WTC11 (cell line): ENCODE measurements around the gene LGALS7. TPM values are rescaled to one million over a fixed set of nuclear protein-coding genes. Genes with fewer than 3 reads are reported as not detected.

ENCODE experiments used
- ATAC-seq: fragments of 200-7000 bp; cut with Tn5 transposase; 2 replicates; pipeline ENCODE4 v1.10.0; 2021; ENCODE audit warnings: mild to moderate bottlenecking, moderate library complexity
- CTCF ChIA-PET: fragments of 300-600 bp; sonication (Branson Sonifier 250); formaldehyde crosslinking; loops from one replicate; lab custom pipeline; 2021; ENCODE audit warnings: antibody characterized with exemption; lab: Charles Lee
- POLR2A ChIA-PET: fragments of 350-600 bp; sonication (Branson Sonifier 250); formaldehyde crosslinking; loops from one replicate; lab custom pipeline; 2021; ENCODE audit warnings: antibody characterized with exemption; lab: Charles Lee
- DNase-seq: peaks from one replicate; pipeline ENCODE4 v3.0.0; 2021; ENCODE audit warnings: low spot score
- H3K27ac Mint-ChIP-seq: 2 replicates; pipeline ENCODE4 v1.8.0; 2021; ENCODE audit warnings: mixed read lengths
- H3K27me3 Mint-ChIP-seq: 2 replicates; pipeline ENCODE4 v1.8.0; 2021; ENCODE audit warnings: low read depth, mild to moderate bottlenecking, moderate library complexity, mixed read lengths
- H3K36me3 Mint-ChIP-seq: 2 replicates; pipeline ENCODE4 v1.8.0; 2021; ENCODE audit warnings: mixed read lengths
- H3K4me1 Mint-ChIP-seq: 2 replicates; pipeline ENCODE4 v1.8.0; 2022; ENCODE audit warnings: mixed read lengths
- H3K4me3 Mint-ChIP-seq: 2 replicates; pipeline ENCODE4 v1.8.0; 2021; ENCODE audit warnings: mild to moderate bottlenecking, moderate library complexity, mixed read lengths
- H3K9me3 Mint-ChIP-seq: 2 replicates; pipeline ENCODE4 v1.8.0; 2021; ENCODE audit warnings: mixed read lengths
- ATF1 ChIP-seq: sonication (generic); formaldehyde crosslinking; IDR thresholded peaks from 2 replicates; pipeline ENCODE4 v1.8.1; 2023; ENCODE audit warnings: mild to moderate bottlenecking, moderate library complexity, missing genetic modification reagents
- CREB1 ChIP-seq: sonication (generic); formaldehyde crosslinking; IDR thresholded peaks from 2 replicates; pipeline ENCODE4 v1.8.0; 2023; ENCODE audit warnings: mild to moderate bottlenecking, missing genetic modification reagents
- ELF4 ChIP-seq: sonication (generic); formaldehyde crosslinking; IDR thresholded peaks from 2 replicates; pipeline ENCODE4 v1.8.1; 2022; ENCODE audit warnings: low read depth, mild to moderate bottlenecking, moderate library complexity, missing genetic modification reagents
- HMGA2 ChIP-seq: fragments of 250-450 bp; sonication (Bioruptor Pico); IDR thresholded peaks from 2 replicates; pipeline ENCODE4 v1.4.0; 2021; ENCODE audit warnings: mild to moderate bottlenecking, moderate library complexity
- IRF2 ChIP-seq: sonication (generic); formaldehyde crosslinking; IDR thresholded peaks from 2 replicates; pipeline ENCODE4 v1.8.0; 2022; ENCODE audit warnings: low read depth, missing genetic modification reagents, borderline replicate concordance
- KAT7 ChIP-seq: sonication (generic); formaldehyde crosslinking; IDR thresholded peaks from 2 replicates; pipeline ENCODE4 v1.8.1; 2023; ENCODE audit warnings: missing genetic modification reagents, mild to moderate bottlenecking, borderline replicate concordance
- NFYB ChIP-seq: sonication (generic); formaldehyde crosslinking; conservative IDR thresholded peaks from 2 replicates; pipeline ENCODE4 v1.8.0; 2022; ENCODE audit warnings: low read depth, missing genetic modification reagents
- ZNF138 ChIP-seq: sonication (generic); formaldehyde crosslinking; conservative IDR thresholded peaks from 2 replicates; pipeline ENCODE4 v1.8.1; 2022; ENCODE audit warnings: mild to moderate bottlenecking, moderate library complexity, missing genetic modification reagents
- ZNF219 ChIP-seq: sonication (generic); formaldehyde crosslinking; IDR thresholded peaks from 2 replicates; pipeline ENCODE4 v1.8.0; 2023; ENCODE audit warnings: missing genetic modification reagents, mild to moderate bottlenecking, borderline replicate concordance
- total RNA-seq: library from RNA; stranded (reverse); gene quantifications from 3 replicates; pipeline ENCODE4 v1.2.3, GENCODE V29; 2021
- TF ChIP-seq, protein P1 (sequence below): fragments of 250-450 bp; sonication (Bioruptor Pico); conservative IDR thresholded peaks from 2 replicates; pipeline ENCODE4 v1.9.0; 2021; ENCODE audit warnings: mild to moderate bottlenecking
- TF ChIP-seq, protein P2 (sequence below): sonication (generic); formaldehyde crosslinking; IDR thresholded peaks from 2 replicates; pipeline ENCODE4 v1.8.0; 2022; ENCODE audit warnings: mild to moderate bottlenecking, missing genetic modification reagents
- TF ChIP-seq, protein P3 (sequence below): sonication (generic); formaldehyde crosslinking; IDR thresholded peaks from 2 replicates; pipeline ENCODE4 v1.8.0; 2022; ENCODE audit warnings: mild to moderate bottlenecking, missing genetic modification reagents
- TF ChIP-seq, protein P4 (sequence below): sonication (generic); formaldehyde crosslinking; IDR thresholded peaks from 2 replicates; pipeline ENCODE4 v1.8.0; 2023; ENCODE audit warnings: mild to moderate bottlenecking, missing genetic modification reagents
- TF ChIP-seq, protein P5 (sequence below): fragments of 250-450 bp; sonication (Bioruptor Pico); IDR thresholded peaks from 2 replicates; pipeline ENCODE4 v1.9.0; 2021; ENCODE audit warnings: mild to moderate bottlenecking
- TF ChIP-seq, protein P6 (sequence below): sonication (generic); formaldehyde crosslinking; conservative IDR thresholded peaks from 2 replicates; pipeline ENCODE4 v1.8.1; 2023; ENCODE audit warnings: mild to moderate bottlenecking, low read depth, missing genetic modification reagents, moderate library complexity

The LGALS7 gene
- total RNA-seq, 1 experiment from 2014 or later, result 2.3 TPM

DNA sequence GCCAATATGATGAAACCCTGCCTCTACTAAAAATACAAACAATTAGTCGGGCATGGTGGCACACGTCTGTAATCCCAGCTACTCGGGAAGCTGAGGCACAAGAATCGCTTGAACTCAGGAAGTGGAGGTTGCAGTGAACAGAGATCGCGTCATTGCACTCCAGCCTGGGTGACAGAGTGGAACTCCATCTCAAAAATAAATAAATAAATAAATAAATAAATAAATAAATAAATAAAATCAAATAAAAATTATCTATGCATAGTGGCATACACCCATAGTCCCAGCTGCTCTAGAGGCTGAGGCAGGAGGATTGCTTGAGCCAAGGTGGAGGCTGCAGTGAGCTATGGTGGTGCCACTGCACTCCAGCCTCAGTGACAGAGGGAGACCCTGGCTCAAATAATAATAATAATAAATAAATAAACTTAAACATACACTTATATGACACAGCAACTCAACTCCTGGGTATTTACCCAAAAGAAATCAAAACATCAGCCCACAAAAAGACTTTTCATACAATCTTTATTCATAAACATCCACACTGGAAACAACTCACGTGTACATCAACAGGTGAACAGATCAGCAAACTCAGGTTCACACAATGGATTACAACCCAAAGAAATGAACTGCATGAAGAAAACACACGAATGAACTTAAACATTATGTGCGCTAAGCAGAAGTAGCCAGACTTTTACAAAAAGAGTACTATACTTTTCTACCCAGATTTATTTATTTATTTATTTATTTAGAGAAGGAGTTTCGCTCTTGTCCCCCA is 6.9 kb downstream of the LGALS7 start:
- ChIA-PET POLR2A (no interaction called here), CTCF (no interaction called here)
- H3K36me3 Mint-ChIP-seq, result no peaks in the 10 kb centered on the region
- H3K9me3 Mint-ChIP-seq, result peaks cover 3% of the 10 kb centered on the region; the same call in 1 of the 2 replicates
- no peak overlapping the region for H3K4me3 Mint-ChIP-seq
- no peak for TF ChIP-seq ELF4 (CRISPR knock-in tag)
- TF ChIP-seq HMGA2 (CRISPR knock-in tag), result peak; percentile 32; the same call in 1 of the 2 replicates
- ATAC-seq (no peak), DNase-seq (no peak)
- H3K27ac Mint-ChIP-seq, result no peak overlapping the region
- peaks cover 12% of the 10 kb centered on the region for H3K27me3 Mint-ChIP-seq
- H3K4me1 Mint-ChIP-seq, result peaks cover 4% of the 10 kb centered on the region

DNA sequence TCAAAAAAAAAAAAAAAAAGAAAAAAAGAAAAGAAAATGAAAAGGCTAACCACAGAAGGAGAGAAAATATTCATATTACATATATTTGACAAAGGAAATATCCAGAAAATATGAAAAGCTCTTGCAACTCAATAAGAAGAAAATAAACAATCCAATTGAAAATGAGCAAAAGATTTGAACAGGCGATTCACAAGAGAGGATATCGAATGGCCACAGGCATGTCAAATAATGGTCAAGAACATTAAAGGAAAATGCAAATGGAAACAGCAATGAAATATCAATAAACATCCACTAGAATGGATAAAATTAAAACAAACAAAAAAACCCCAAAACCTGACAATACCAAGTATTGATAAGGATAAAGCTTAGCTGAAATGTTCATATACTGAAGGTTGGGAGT is 8.1 kb downstream of the LGALS7 start:
- H3K4me3 Mint-ChIP-seq, result no peak overlapping the region
- DNase-seq (no peak), ATAC-seq (no peak)
- ChIA-PET POLR2A (no interaction called here), CTCF (no interaction called here)
- H3K4me1 Mint-ChIP-seq, result peaks cover 4% of the 10 kb centered on the region
- H3K36me3 Mint-ChIP-seq, result no peaks in the 10 kb centered on the region
- H3K27me3 Mint-ChIP-seq, result peaks cover 12% of the 10 kb centered on the region
- TF ChIP-seq, protein P1, sequence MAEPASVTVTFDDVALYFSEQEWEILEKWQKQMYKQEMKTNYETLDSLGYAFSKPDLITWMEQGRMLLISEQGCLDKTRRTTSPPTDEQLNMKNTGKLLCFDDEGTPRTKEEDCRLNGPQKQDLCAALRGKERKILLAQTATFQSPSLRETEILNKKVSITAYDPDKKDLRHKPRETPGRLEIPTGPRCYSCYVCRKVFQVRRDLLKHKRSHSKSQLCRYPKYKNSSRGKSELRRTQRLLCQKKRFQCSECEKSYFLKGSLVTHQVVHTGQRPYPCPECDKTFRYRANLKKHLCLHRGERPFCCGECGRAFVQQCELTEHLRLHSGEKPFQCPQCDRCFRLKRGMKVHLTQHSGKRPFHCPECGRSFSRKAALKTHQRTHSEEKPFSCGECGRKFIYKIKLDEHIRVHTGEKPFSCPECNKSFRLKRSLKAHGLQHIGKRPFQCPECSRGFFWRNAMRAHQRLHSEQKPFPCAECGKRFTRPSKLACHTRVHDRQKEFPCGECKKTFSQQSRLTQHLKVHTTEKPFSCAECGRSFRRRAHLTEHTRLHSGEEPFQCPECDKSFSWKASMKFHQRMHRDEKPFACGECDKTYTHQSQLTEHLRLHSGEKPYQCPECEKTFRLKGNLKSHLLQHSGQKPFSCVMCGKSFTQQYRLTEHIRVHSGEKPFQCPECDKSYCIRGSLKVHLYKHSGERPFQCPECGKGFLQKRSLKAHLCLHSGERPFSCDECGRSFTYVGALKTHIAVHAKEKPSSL (CRISPR knock-in tag), result no peak
- TF ChIP-seq ZNF219 (CRISPR knock-in tag) (no peak), CREB1 (CRISPR knock-in tag) (no peak)
- TF ChIP-seq, protein P2, sequence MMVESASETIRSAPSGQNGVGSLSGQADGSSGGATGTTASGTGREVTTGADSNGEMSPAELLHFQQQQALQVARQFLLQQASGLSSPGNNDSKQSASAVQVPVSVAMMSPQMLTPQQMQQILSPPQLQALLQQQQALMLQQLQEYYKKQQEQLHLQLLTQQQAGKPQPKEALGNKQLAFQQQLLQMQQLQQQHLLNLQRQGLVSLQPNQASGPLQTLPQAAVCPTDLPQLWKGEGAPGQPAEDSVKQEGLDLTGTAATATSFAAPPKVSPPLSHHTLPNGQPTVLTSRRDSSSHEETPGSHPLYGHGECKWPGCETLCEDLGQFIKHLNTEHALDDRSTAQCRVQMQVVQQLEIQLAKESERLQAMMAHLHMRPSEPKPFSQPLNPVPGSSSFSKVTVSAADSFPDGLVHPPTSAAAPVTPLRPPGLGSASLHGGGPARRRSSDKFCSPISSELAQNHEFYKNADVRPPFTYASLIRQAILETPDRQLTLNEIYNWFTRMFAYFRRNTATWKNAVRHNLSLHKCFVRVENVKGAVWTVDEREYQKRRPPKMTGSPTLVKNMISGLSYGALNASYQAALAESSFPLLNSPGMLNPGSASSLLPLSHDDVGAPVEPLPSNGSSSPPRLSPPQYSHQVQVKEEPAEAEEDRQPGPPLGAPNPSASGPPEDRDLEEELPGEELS (CRISPR knock-in tag), result no peak
- TF ChIP-seq, protein P3, sequence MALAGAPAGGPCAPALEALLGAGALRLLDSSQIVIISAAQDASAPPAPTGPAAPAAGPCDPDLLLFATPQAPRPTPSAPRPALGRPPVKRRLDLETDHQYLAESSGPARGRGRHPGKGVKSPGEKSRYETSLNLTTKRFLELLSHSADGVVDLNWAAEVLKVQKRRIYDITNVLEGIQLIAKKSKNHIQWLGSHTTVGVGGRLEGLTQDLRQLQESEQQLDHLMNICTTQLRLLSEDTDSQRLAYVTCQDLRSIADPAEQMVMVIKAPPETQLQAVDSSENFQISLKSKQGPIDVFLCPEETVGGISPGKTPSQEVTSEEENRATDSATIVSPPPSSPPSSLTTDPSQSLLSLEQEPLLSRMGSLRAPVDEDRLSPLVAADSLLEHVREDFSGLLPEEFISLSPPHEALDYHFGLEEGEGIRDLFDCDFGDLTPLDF (CRISPR knock-in tag), result no peak
- TF ChIP-seq, protein P4, sequence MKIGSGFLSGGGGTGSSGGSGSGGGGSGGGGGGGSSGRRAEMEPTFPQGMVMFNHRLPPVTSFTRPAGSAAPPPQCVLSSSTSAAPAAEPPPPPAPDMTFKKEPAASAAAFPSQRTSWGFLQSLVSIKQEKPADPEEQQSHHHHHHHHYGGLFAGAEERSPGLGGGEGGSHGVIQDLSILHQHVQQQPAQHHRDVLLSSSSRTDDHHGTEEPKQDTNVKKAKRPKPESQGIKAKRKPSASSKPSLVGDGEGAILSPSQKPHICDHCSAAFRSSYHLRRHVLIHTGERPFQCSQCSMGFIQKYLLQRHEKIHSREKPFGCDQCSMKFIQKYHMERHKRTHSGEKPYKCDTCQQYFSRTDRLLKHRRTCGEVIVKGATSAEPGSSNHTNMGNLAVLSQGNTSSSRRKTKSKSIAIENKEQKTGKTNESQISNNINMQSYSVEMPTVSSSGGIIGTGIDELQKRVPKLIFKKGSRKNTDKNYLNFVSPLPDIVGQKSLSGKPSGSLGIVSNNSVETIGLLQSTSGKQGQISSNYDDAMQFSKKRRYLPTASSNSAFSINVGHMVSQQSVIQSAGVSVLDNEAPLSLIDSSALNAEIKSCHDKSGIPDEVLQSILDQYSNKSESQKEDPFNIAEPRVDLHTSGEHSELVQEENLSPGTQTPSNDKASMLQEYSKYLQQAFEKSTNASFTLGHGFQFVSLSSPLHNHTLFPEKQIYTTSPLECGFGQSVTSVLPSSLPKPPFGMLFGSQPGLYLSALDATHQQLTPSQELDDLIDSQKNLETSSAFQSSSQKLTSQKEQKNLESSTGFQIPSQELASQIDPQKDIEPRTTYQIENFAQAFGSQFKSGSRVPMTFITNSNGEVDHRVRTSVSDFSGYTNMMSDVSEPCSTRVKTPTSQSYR (CRISPR knock-in tag), result no peak
- H3K27ac Mint-ChIP-seq, result no peak overlapping the region
- peaks cover 3% of the 10 kb centered on the region; the same call in 1 of the 2 replicates for H3K9me3 Mint-ChIP-seq

DNA sequence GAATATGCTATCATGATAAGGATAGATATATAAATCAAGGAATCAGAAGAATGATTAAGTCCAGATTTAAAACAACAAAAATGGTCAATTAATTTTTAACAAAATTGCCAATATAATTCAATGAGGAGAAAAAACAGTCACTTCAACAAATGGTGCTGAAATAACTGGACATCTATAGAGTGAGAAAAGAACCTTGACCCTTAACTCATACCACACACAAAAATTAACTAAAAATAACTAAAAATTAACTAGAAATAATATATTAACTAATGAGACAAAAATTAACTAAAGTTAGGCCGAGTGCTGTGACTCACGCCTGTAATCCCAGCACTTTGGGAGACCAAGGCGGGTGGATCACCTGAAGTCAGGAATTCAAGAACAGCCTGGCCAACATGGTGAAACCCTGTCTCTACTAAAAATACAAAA is 9.5 kb downstream of the LGALS7 start:
- Mint-ChIP-seq H3K4me3 (no peak overlapping the region), H3K27me3 (peaks cover 7% of the 10 kb centered on the region; the same call in 1 of the 2 replicates), H3K36me3 (no peaks in the 10 kb centered on the region), H3K27ac (no peak overlapping the region), H3K9me3 (peaks cover 3% of the 10 kb centered on the region; the same call in 1 of the 2 replicates), H3K4me1 (no peaks in the 10 kb centered on the region)
- DNase-seq, result no peak
- CTCF ChIA-PET, result interaction anchor here (2.1 kb wide), 1 partner anchor 167 kb away, joined by 6 read pairs; the partner anchor contains the start of genes MRPS12 and SARS2
- POLR2A ChIA-PET, result no interaction called here
- no peak for ATAC-seq
- TF ChIP-seq IRF2 (CRISPR knock-in tag) (no peak), NFYB (no peak), ZNF138 (CRISPR knock-in tag) (no peak), KAT7 (no peak), ATF1 (no peak)
- TF ChIP-seq, protein P5, sequence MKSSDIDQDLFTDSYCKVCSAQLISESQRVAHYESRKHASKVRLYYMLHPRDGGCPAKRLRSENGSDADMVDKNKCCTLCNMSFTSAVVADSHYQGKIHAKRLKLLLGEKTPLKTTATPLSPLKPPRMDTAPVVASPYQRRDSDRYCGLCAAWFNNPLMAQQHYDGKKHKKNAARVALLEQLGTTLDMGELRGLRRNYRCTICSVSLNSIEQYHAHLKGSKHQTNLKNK, result no peak
- TF ChIP-seq, protein P6, sequence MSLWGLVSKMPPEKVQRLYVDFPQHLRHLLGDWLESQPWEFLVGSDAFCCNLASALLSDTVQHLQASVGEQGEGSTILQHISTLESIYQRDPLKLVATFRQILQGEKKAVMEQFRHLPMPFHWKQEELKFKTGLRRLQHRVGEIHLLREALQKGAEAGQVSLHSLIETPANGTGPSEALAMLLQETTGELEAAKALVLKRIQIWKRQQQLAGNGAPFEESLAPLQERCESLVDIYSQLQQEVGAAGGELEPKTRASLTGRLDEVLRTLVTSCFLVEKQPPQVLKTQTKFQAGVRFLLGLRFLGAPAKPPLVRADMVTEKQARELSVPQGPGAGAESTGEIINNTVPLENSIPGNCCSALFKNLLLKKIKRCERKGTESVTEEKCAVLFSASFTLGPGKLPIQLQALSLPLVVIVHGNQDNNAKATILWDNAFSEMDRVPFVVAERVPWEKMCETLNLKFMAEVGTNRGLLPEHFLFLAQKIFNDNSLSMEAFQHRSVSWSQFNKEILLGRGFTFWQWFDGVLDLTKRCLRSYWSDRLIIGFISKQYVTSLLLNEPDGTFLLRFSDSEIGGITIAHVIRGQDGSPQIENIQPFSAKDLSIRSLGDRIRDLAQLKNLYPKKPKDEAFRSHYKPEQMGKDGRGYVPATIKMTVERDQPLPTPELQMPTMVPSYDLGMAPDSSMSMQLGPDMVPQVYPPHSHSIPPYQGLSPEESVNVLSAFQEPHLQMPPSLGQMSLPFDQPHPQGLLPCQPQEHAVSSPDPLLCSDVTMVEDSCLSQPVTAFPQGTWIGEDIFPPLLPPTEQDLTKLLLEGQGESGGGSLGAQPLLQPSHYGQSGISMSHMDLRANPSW (CRISPR knock-in tag), result no peak
